CD4-positive, CD25-positive, alpha-beta regulatory T cell (primary cell): Measurements from ENCODE around the gene UBE2D1. TPM values are rescaled to one million over a fixed set of nuclear protein-coding genes. Genes with fewer than 3 reads are reported as not detected.
"Not testable (repeated sequence)": the region's sequence is repeated elsewhere in the genome, so short reads cannot be mapped to it uniquely, and the experiment has no call there.

Experiments used
- ATAC-seq, 2 donors: fragments of 150-1000 bp; cut with Tn5 transposase; one replicate each; pipeline ENCODE4 v1.10.0; 2021; ENCODE audit warnings: low read depth in 2 of 2, moderate number of reproducible peaks in 2 of 2, moderate library complexity in 1 of 2
- DNase-seq, 3 donors: peaks; one replicate each; pipeline versions ENCODE4 v3.0.0 to v3.0.0-alpha.2; 2012 to 2022; ENCODE audit warnings: mixed read lengths in 1 of 3
- H3K27ac ChIP-seq: one replicate; pipeline ENCODE4 v1.7.0; 2013; ENCODE audit warnings: mild to moderate bottlenecking, low read length; ENCODE audit not compliant: insufficient read depth, poor library complexity, severe bottlenecking
- H3K27me3 ChIP-seq: one replicate; pipeline ENCODE4 v1.7.0; 2013; ENCODE audit warnings: low read length; ENCODE audit not compliant: control insufficient read depth, insufficient read depth
- H3K36me3 ChIP-seq: one replicate; pipeline ENCODE4 v1.7.0; 2013; ENCODE audit warnings: mild to moderate bottlenecking, low read length, moderate library complexity; ENCODE audit not compliant: control insufficient read depth, insufficient read depth
- H3K4me1 ChIP-seq: 2 replicates; pipeline ENCODE4 v1.7.0; 2013; ENCODE audit warnings: mild to moderate bottlenecking, low read length; ENCODE audit not compliant: insufficient read depth, control insufficient read depth, poor library complexity, severe bottlenecking
- H3K4me3 ChIP-seq: one replicate; pipeline ENCODE4 v1.7.0; 2013; ENCODE audit warnings: low read depth, mild to moderate bottlenecking, low read length, moderate library complexity
- H3K9me3 ChIP-seq, 2 experiments: 1 replicate in 1 of 2; 2 replicates in 1 of 2; pipeline ENCODE4 v1.7.0; 2013; ENCODE audit warnings: low read length in 2 of 2, mild to moderate bottlenecking in 1 of 2, moderate library complexity in 1 of 2; ENCODE audit not compliant: control insufficient read depth in 2 of 2
- H3K27ac Mint-ChIP-seq, 3 donors: one replicate each; pipeline ENCODE4 v1.8.0; 2020 to 2022; ENCODE audit warnings: mild to moderate bottlenecking in 3 of 3, mixed read lengths in 3 of 3, moderate library complexity in 2 of 3
- H3K27me3 Mint-ChIP-seq: one replicate; pipeline ENCODE4 v1.8.0; 2022; ENCODE audit warnings: mild to moderate bottlenecking, mixed read lengths
- H3K36me3 Mint-ChIP-seq: one replicate; pipeline ENCODE4 v1.8.0; 2020; ENCODE audit warnings: mixed read lengths
- H3K4me1 Mint-ChIP-seq, 4 donors: one replicate each; pipeline ENCODE4 v1.8.0; 2020 to 2022; ENCODE audit warnings: mixed read lengths in 4 of 4, mild to moderate bottlenecking in 1 of 4
- H3K4me3 Mint-ChIP-seq, 4 donors: one replicate each; pipeline ENCODE4 v1.8.0; 2020 to 2022; ENCODE audit warnings: mild to moderate bottlenecking in 4 of 4, mixed read lengths in 4 of 4, moderate library complexity in 3 of 4
- H3K9me3 Mint-ChIP-seq, 7 donors: one replicate each; pipeline ENCODE4 v1.8.0; 2020 to 2022; ENCODE audit warnings: mixed read lengths in 7 of 7, mild to moderate bottlenecking in 3 of 7, moderate library complexity in 2 of 7
- polyA plus RNA-seq, 4 donors: library from polyadenylated mRNA; unstranded; fragments of 300-500 nt; fragmentation: Illumina TruSeq; gene quantifications; one replicate each; pipeline ENCODE4 v1.2.3, GENCODE V29; 2021
- total RNA-seq: library from RNA; stranded (reverse); gene quantifications from one replicate; pipeline ENCODE4 v1.2.3, GENCODE V29; 2022

Gene UBE2D1
- total and polyA plus RNA-seq, 5 donors from 2014 or later, result 11.5 to 22.2 (median 19.4) TPM

- H3K36me3 Mint-ChIP-seq, result no peaks in the 10 kb centered on the region
- H3K27ac ChIP-seq, result no peak overlapping the region
- H3K4me3 ChIP-seq, result no peak overlapping the region
- no peaks in the 10 kb centered on the region for H3K4me1 ChIP-seq
- H3K4me1 Mint-ChIP-seq, result no peaks in the 10 kb centered on the region
- DNase-seq (no peak), ATAC-seq (no peak)
- no peak overlapping the region for H3K27ac Mint-ChIP-seq
- no peak overlapping the region for H3K4me3 Mint-ChIP-seq
- H3K9me3 ChIP-seq, result no peaks in the 10 kb centered on the region
- H3K36me3 ChIP-seq, result no peaks in the 10 kb centered on the region
- H3K27me3 ChIP-seq, result peaks cover 3% of the 10 kb centered on the region
- peaks cover 16% of the 10 kb centered on the region for H3K27me3 Mint-ChIP-seq
- peaks cover 0 to 8% (median 0%) of the 10 kb centered on the region in 7 donors for H3K9me3 Mint-ChIP-seq
Measured at GRCh38 chr10:58414270-58415041, 79.7 kb downstream of the UBE2D1 start.

GRCh38 chr10:58415757-58416156 lies 81.0 kb downstream of the UBE2D1 start:
- Mint-ChIP-seq H3K27me3 (peaks cover 16% of the 10 kb centered on the region), H3K36me3 (no peaks in the 10 kb centered on the region), H3K4me3 (no peak overlapping the region), H3K9me3 (peaks cover 0 to 10% (median 3%) of the 10 kb centered on the region in 7 donors), H3K27ac (no peak overlapping the region), H3K4me1 (no peaks in the 10 kb centered on the region)
- no peak overlapping the region for H3K27ac ChIP-seq
- H3K36me3 ChIP-seq, result no peaks in the 10 kb centered on the region
- no peaks in the 10 kb centered on the region for H3K9me3 ChIP-seq
- H3K4me3 ChIP-seq, result no peak overlapping the region
- DNase-seq (no peak), ATAC-seq (no peak)
- no peaks in the 10 kb centered on the region for H3K4me1 ChIP-seq
- peaks cover 3% of the 10 kb centered on the region for H3K27me3 ChIP-seq

- Mint-ChIP-seq H3K27me3 (peaks cover 16% of the 10 kb centered on the region), H3K9me3 (peaks cover 0 to 12% (median 3%) of the 10 kb centered on the region in 7 donors)
- H3K4me1 Mint-ChIP-seq, H3K27me3 ChIP-seq, H3K36me3 ChIP-seq, H3K27ac Mint-ChIP-seq, H3K4me3 ChIP-seq, H3K27ac ChIP-seq, H3K9me3 ChIP-seq, H3K4me1 ChIP-seq, H3K36me3 Mint-ChIP-seq, DNase-seq, ATAC-seq, H3K4me3 Mint-ChIP-seq: not testable (repeated sequence)
Measured at GRCh38 chr10:58417902-58418301, 83.1 kb downstream of the UBE2D1 start.

Other genes starting within 250 kb of the UBE2D1 start
- gene IPMK, start 67.1 kb upstream of the UBE2D1 start, total RNA-seq, result 4.2 TPM
- 1 to 10 TPM; 1.3 to 2.6 (median 2.0) TPM for gene IPMK, start 67.1 kb upstream of the UBE2D1 start, polyA plus RNA-seq
- 4.4 TPM for gene CISD1, start 65.8 kb upstream of the UBE2D1 start, total RNA-seq
- gene CISD1, start 65.8 kb upstream of the UBE2D1 start, polyA plus RNA-seq, result 10 to 100 TPM; 50.3 to 79.5 (median 56.8) TPM
- gene TFAM, start 50.4 kb downstream of the UBE2D1 start, total RNA-seq, result 30.6 TPM
- gene TFAM, start 50.4 kb downstream of the UBE2D1 start, polyA plus RNA-seq, result 10 to 100 TPM; 45.6 to 51.2 (median 48.3) TPM
- 0.20 TPM for gene BICC1, start 177.9 kb downstream of the UBE2D1 start, total RNA-seq
- not detected for gene BICC1, start 177.9 kb downstream of the UBE2D1 start, polyA plus RNA-seq